ENCODE measurements around the gene OBSL1.

DNA sequence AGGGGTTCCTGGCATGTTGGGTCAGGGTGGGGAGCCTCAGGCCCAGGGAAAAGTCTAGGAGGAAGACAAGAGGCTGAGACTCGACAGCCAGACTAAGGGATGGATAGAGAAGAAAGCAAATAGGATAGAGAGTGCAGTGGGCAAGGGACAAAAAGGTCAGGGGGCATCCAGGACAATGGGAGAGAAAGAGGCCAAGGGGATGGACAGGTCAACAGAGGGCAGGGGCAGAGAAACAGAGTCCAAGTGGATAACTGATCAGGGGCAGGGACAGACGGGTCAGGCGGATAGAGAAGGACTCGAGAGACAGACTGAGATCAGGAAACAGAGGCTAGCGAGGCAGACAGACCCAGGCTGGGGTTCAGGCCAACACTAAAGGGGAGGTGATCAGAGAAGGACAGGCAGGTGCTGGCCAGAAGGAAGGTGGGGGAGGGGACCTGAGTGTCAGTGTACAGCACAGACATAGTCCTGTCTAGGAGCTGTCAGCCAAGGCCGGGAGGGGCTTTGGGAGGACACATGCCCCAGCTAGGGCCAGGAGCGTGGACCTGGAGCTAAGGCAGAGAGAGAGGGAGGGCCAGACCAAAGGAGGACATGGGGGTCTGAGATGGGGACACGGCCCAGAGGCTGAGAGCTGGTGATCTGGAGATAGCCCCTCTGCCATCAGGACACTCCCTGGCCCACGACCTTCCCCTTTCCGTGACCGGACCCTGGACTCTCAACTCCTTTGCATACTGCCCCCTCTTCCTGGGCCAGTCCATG lies 44.8 kb downstream of the OBSL1 start:
- no peak for TF ChIP-seq POLR2A (IDR thresholded peaks at IDR 0.05)
- TF ChIP-seq CTCF (IDR thresholded peaks at IDR 0.05) = no peak

All from ovary (tissue), 3 donors.